A549 (cell line): ENCODE results near the gene DOCK1.

ENCODE experiments used
- EP300 ChIP-seq, 2 experiments: fragments of >200 bp; sonication (Bioruptor Twin); formaldehyde crosslinking; IDR thresholded peaks; 2 replicates in 1 of 2; 3 replicates in 1 of 2; pipeline ENCODE4 v1.6.1; 2016 to 2017
- NR3C1 ChIP-seq: fragments of >200 bp; sonication (Bioruptor Twin); formaldehyde crosslinking; IDR thresholded peaks from 3 replicates; pipeline ENCODE4 v1.6.1; 2017
- POLR2A ChIP-seq: IDR thresholded peaks from 2 replicates; pipeline ENCODE4 v1.6.1; 2012; ENCODE audit warnings: mild to moderate bottlenecking, low read length
- TF ChIP-seq, protein P1 (sequence below): fragments of 450-650 bp; IDR thresholded peaks from 2 replicates; pipeline ENCODE4 v1.6.1; 2014; ENCODE audit warnings: antibody characterized with exemption
- TF ChIP-seq, protein P2 (sequence below): fragments of 150-350 bp; IDR thresholded peaks from 2 replicates; pipeline ENCODE4 v1.6.1; 2014; ENCODE audit warnings: low read depth, mild to moderate bottlenecking, low read length
- TF ChIP-seq, protein P3 (sequence below): IDR thresholded peaks from 2 replicates; pipeline ENCODE4 v1.6.1; 2012

DNA sequence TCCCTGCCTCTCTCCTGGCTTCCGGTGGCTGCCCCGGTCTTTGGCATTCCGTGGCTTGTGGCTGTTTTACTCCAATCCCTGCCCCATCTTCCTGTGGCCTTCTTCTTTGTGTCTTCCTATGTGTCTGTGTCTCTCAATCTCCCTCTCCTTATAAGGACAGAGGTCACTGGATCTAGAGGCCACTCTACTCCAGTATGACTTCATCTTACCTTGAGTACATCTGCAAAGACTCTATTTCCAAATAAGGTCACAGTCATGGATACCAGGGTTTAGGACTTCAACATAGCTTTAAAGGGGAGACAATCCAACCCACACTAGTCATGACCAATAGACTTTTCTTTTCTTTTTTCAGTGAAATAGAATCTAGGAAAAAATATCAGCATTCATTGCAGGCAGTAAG is 444.5 kb downstream of the DOCK1 start:
- TF ChIP-seq, protein P1, sequence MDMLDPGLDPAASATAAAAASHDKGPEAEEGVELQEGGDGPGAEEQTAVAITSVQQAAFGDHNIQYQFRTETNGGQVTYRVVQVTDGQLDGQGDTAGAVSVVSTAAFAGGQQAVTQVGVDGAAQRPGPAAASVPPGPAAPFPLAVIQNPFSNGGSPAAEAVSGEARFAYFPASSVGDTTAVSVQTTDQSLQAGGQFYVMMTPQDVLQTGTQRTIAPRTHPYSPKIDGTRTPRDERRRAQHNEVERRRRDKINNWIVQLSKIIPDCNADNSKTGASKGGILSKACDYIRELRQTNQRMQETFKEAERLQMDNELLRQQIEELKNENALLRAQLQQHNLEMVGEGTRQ: no peak
- TF ChIP-seq EP300 (IDR thresholded peaks at IDR 0.05) (no peak), NR3C1 (no peak), POLR2A (no peak)
- TF ChIP-seq, protein P2, sequence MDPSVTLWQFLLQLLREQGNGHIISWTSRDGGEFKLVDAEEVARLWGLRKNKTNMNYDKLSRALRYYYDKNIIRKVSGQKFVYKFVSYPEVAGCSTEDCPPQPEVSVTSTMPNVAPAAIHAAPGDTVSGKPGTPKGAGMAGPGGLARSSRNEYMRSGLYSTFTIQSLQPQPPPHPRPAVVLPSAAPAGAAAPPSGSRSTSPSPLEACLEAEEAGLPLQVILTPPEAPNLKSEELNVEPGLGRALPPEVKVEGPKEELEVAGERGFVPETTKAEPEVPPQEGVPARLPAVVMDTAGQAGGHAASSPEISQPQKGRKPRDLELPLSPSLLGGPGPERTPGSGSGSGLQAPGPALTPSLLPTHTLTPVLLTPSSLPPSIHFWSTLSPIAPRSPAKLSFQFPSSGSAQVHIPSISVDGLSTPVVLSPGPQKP: no peak
- TF ChIP-seq, protein P3, sequence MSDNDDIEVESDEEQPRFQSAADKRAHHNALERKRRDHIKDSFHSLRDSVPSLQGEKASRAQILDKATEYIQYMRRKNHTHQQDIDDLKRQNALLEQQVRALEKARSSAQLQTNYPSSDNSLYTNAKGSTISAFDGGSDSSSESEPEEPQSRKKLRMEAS: no peak
